OCI-LY1 (cell line): ENCODE measurements around the gene CHN2.

Source experiments
- H2AFZ ChIP-seq: fragments of 200-600 bp; sonication (generic), shearing (Covaris generic); 2 replicates; pipeline ENCODE4 v1.6.0; 2014; ENCODE audit warnings: antibody characterized with exemption, mild to moderate bottlenecking, low read length
- H3F3A ChIP-seq: fragments of 200-600 bp; sonication (generic), shearing (Covaris generic); 2 replicates; pipeline ENCODE4 v1.6.0; 2014; ENCODE audit warnings: mild to moderate bottlenecking, antibody characterized with exemption, low read length, moderate library complexity; ENCODE audit not compliant: insufficient read depth
- H3K27ac ChIP-seq: fragments of 200-600 bp; sonication (generic); 2 replicates; pipeline ENCODE4 v1.5.1; 2014; ENCODE audit warnings: low read length, mixed run types, mild to moderate bottlenecking, low read depth; ENCODE audit not compliant: poor library complexity, severe bottlenecking
- H3K27me3 ChIP-seq: fragments of 200-600 bp; sonication (generic); 2 replicates; pipeline ENCODE4 v1.6.0; 2014; ENCODE audit warnings: antibody characterized with exemption, mild to moderate bottlenecking, low read length, moderate library complexity; ENCODE audit not compliant: insufficient read depth
- H3K36me3 ChIP-seq: fragments of 200-600 bp; sonication (generic); 2 replicates; pipeline ENCODE4 v1.6.1; 2014; ENCODE audit warnings: mild to moderate bottlenecking, antibody characterized with exemption, low read length, moderate library complexity, mixed read lengths; ENCODE audit not compliant: insufficient read depth
- H3K4me1 ChIP-seq: fragments of 200-600 bp; sonication (generic); 2 replicates; pipeline ENCODE4 v1.5.1; 2014; ENCODE audit warnings: mild to moderate bottlenecking, low read length, moderate library complexity; ENCODE audit not compliant: insufficient read depth, severe bottlenecking
- H3K4me2 ChIP-seq: fragments of 200-600 bp; sonication (generic), shearing (Covaris generic); 2 replicates; pipeline ENCODE4 v1.6.1; 2014; ENCODE audit warnings: low read length
- H3K4me3 ChIP-seq: fragments of 200-600 bp; sonication (generic); 2 replicates; pipeline ENCODE4 v1.5.1; 2014; ENCODE audit warnings: low read length, low read depth, mild to moderate bottlenecking, mixed read lengths; ENCODE audit not compliant: poor library complexity, severe bottlenecking
- H3K79me2 ChIP-seq: fragments of 200-600 bp; shearing (Covaris generic); 2 replicates; pipeline ENCODE4 v1.6.1; 2016; ENCODE audit warnings: mixed run types, low read length, mixed read lengths; ENCODE audit not compliant: insufficient read depth
- H3K9ac ChIP-seq: fragments of 200-600 bp; sonication (generic), shearing (Covaris generic); 2 replicates; pipeline ENCODE4 v1.6.1; 2014; ENCODE audit warnings: mild to moderate bottlenecking, low read length, mixed read lengths
- H3K9me2 ChIP-seq: fragments of 200-600 bp; sonication (generic), shearing (Covaris generic); 2 replicates; pipeline ENCODE4 v1.6.1; 2014; ENCODE audit warnings: low read depth, mild to moderate bottlenecking, low read length, mixed read lengths
- H3K9me3 ChIP-seq: fragments of 200-600 bp; shearing (Covaris generic); 2 replicates; pipeline ENCODE4 v1.6.1; 2014; ENCODE audit warnings: low read length, mixed read lengths
- H4K20me1 ChIP-seq: fragments of 200-600 bp; sonication (generic), shearing (Covaris generic); 2 replicates; pipeline ENCODE4 v1.6.0; 2016; ENCODE audit warnings: mild to moderate bottlenecking, low read length; ENCODE audit not compliant: insufficient read depth
- CTCF ChIP-seq: fragments of 200-600 bp; sonication (generic), shearing (Covaris generic); IDR thresholded peaks from 2 replicates; pipeline ENCODE4 v1.5.1; 2017; ENCODE audit warnings: mild to moderate bottlenecking, antibody characterized with exemption, low read length, moderate library complexity, mixed read lengths
- EZH2 ChIP-seq: fragments of 200-600 bp; sonication (generic), shearing (Covaris generic); IDR thresholded peaks from 2 replicates; pipeline ENCODE4 v1.8.0; 2017; ENCODE audit warnings: borderline replicate concordance, mixed run types, mild to moderate bottlenecking, antibody characterized with exemption, low read length, moderate library complexity, mixed read lengths

Gene CHN2

GRCh38 chr7:29420011-29420410, 225.4 kb downstream of the CHN2 start:
- H4K20me1 ChIP-seq: no peaks in the 10 kb centered on the region
- no peak for TF ChIP-seq EZH2
- no peak for TF ChIP-seq CTCF
- no peak overlapping the region for H3K4me3 ChIP-seq
- H2AFZ ChIP-seq: no peak overlapping the region
- H3K9me3 ChIP-seq: no peaks in the 10 kb centered on the region
- H3F3A ChIP-seq: no peaks in the 10 kb centered on the region
- no peak overlapping the region for H3K9ac ChIP-seq
- peaks cover 12% of the 10 kb centered on the region for H3K27me3 ChIP-seq
- no peaks in the 10 kb centered on the region for H3K79me2 ChIP-seq
- H3K27ac ChIP-seq: no peak overlapping the region
- no peaks in the 10 kb centered on the region for H3K9me2 ChIP-seq
- H3K4me2 ChIP-seq: no peak overlapping the region
- no peaks in the 10 kb centered on the region for H3K4me1 ChIP-seq
- H3K36me3 ChIP-seq: no peaks in the 10 kb centered on the region

- Histone ChIP-seq H3K9me3 (no peaks in the 10 kb centered on the region), H3K9ac (no peak overlapping the region), H4K20me1 (no peaks in the 10 kb centered on the region), H3K4me1 (no peaks in the 10 kb centered on the region), H3K4me3 (no peak overlapping the region), H2AFZ (no peak overlapping the region), H3K4me2 (no peak overlapping the region), H3K27me3 (peaks cover 12% of the 10 kb centered on the region), H3K36me3 (no peaks in the 10 kb centered on the region), H3K27ac (no peak overlapping the region), H3K79me2 (no peaks in the 10 kb centered on the region), H3K9me2 (no peaks in the 10 kb centered on the region), H3F3A (no peaks in the 10 kb centered on the region)
- TF ChIP-seq CTCF (no peak), EZH2 (no peak)
Observed at GRCh38 chr7:29421010-29421956, 226.7 kb downstream of the CHN2 start.

- H3K79me2 ChIP-seq: no peaks in the 10 kb centered on the region
- no peaks in the 10 kb centered on the region for H3K9me3 ChIP-seq
- no peak overlapping the region for H3K9ac ChIP-seq
- H3K4me1 ChIP-seq: no peaks in the 10 kb centered on the region
- H3K27ac ChIP-seq: no peak overlapping the region
- H3F3A ChIP-seq: no peaks in the 10 kb centered on the region
- no peak overlapping the region for H3K4me2 ChIP-seq
- no peak overlapping the region for H3K4me3 ChIP-seq
- no peaks in the 10 kb centered on the region for H3K9me2 ChIP-seq
- H3K36me3 ChIP-seq: no peaks in the 10 kb centered on the region
- H4K20me1 ChIP-seq: no peaks in the 10 kb centered on the region
- H3K27me3 ChIP-seq: peaks cover 12% of the 10 kb centered on the region
- H2AFZ ChIP-seq: no peak overlapping the region
- TF ChIP-seq EZH2 (no peak), CTCF (no peak)
Observed at GRCh38 chr7:29422829-29423228, 228.3 kb downstream of the CHN2 start.
